Activated B cell treated with CpG ODN at 0.5 μM for 24 hours (primary cell): ENCODE results near the gene BNIPL. TPM values are rescaled to one million over a fixed set of nuclear protein-coding genes. Genes with fewer than 3 reads are reported as not detected.

ENCODE experiments used
- ATAC-seq: fragments of 200-7000 bp; cut with Tn5 transposase; one replicate; pipeline ENCODE4 v1.10.0; 2021; ENCODE audit warnings: low read depth, mild to moderate bottlenecking, moderate library complexity
- CTCF ChIA-PET: fragments of 350-600 bp; sonication (Branson Sonifier 250); formaldehyde crosslinking; loops from one replicate; lab custom pipeline; 2021; ENCODE audit warnings: antibody characterized with exemption; lab: Charles Lee
- POLR2A ChIA-PET: fragments of 350-600 bp; sonication (Branson Sonifier 250); formaldehyde crosslinking; loops from one replicate; lab custom pipeline; 2021; ENCODE audit warnings: antibody characterized with exemption; lab: Charles Lee
- DNase-seq: peaks from one replicate; pipeline ENCODE4 v3.0.0; 2022
- H3K27ac Mint-ChIP-seq: one replicate; pipeline ENCODE4 v1.8.0; 2020; ENCODE audit warnings: mixed read lengths
- H3K27me3 Mint-ChIP-seq: one replicate; pipeline ENCODE4 v1.8.0; 2021; ENCODE audit warnings: mixed read lengths
- H3K36me3 Mint-ChIP-seq: one replicate; pipeline ENCODE4 v1.8.0; 2021; ENCODE audit warnings: low read depth, mixed read lengths
- H3K4me1 Mint-ChIP-seq: one replicate; pipeline ENCODE4 v1.8.0; 2021; ENCODE audit warnings: mixed read lengths
- H3K4me3 Mint-ChIP-seq: one replicate; pipeline ENCODE4 v1.8.0; 2020; ENCODE audit warnings: mild to moderate bottlenecking, mixed read lengths
- H3K9me3 Mint-ChIP-seq: one replicate; pipeline ENCODE4 v1.8.0; 2020; ENCODE audit warnings: mixed read lengths
- CTCF ChIP-seq: fragments of 200-600 bp; IDR thresholded peaks from one replicate; pipeline ENCODE4 v1.8.0; 2022; ENCODE audit warnings: antibody characterized with exemption, mild to moderate bottlenecking
- intact Hi-C: fragments of 100-400 bp; cut with micrococcal nuclease; formaldehyde crosslinking; loops from one replicate; pipeline ENCODE4 v1.15.1; 2024
- total RNA-seq: library from RNA; stranded (reverse); gene quantifications from 2 replicates; pipeline ENCODE4 v1.2.3, GENCODE V29; 2022

The BNIPL gene
- total RNA-seq, 1 donor from 2014 or later, result 1.00 TPM

GRCh38 chr1:151012684-151013471 is 23.5 kb upstream of the BNIPL start:
- POLR2A ChIA-PET, result no interaction called here
- H3K4me3 Mint-ChIP-seq, result no peak overlapping the region
- H3K36me3 Mint-ChIP-seq, result peaks cover 22% of the 10 kb centered on the region

GRCh38 chr1:151013518-151013917 is 22.9 kb upstream of the BNIPL start:
- intact Hi-C loops, result no loop called here
- ChIA-PET CTCF (no interaction called here), POLR2A (no interaction called here)
- ATAC-seq (no peak), DNase-seq (no peak)
- Mint-ChIP-seq H3K4me1 (peaks cover 26% of the 10 kb centered on the region), H3K27ac (no peak overlapping the region), H3K27me3 (no peaks in the 10 kb centered on the region), H3K36me3 (peaks cover 25% of the 10 kb centered on the region), H3K9me3 (no peaks in the 10 kb centered on the region), H3K4me3 (no peak overlapping the region)
- TF ChIP-seq CTCF, result no peak

More at GRCh38 chr1:151012684-151013471, 23.5 kb upstream of the BNIPL start:
- intact Hi-C loops, result no loop called here
- Mint-ChIP-seq H3K27me3 (no peaks in the 10 kb centered on the region), H3K4me1 (peaks cover 31% of the 10 kb centered on the region), H3K27ac (no peak overlapping the region), H3K9me3 (no peaks in the 10 kb centered on the region)
- ATAC-seq, result no peak
- CTCF ChIA-PET, result interaction anchor here (1.2 kb wide), 1 partner anchor 12 kb away, joined by 4 read pairs; no protein-coding TSS in a partner anchor
- DNase-seq, result no peak
- TF ChIP-seq CTCF, result no peak

GRCh38 chr1:151024540-151025146 is 11.7 kb upstream of the BNIPL start:
- CTCF ChIA-PET, result interaction anchor here (0.6 to 3.5 kb wide), 20 partner anchors 12 to 228 kb away, joined by 3 to 27 read pairs (median 4); partner anchors contain the start of genes BNIPL, GABPB2, MINDY1 and MLLT11
- intact Hi-C loops, result loop anchor here (1.0 kb wide), 6 partner anchors 24 to 227 kb away; partner anchors contain the start of genes CDC42SE1 and TNFAIP8L2
- H3K4me1 Mint-ChIP-seq, result peaks cover 6% of the 10 kb centered on the region
- no peaks in the 10 kb centered on the region for H3K27me3 Mint-ChIP-seq
- ATAC-seq (peak; percentile 99), DNase-seq (peak; percentile 55)
- H3K27ac Mint-ChIP-seq, result no peak overlapping the region
- POLR2A ChIA-PET, result interaction anchor here (0.6 to 1.2 kb wide), 5 partner anchors 33 to 838 kb away, joined by 3 to 7 read pairs (median 4); partner anchors contain the start of gene TNFAIP8L2
- TF ChIP-seq CTCF, result no peak
- H3K9me3 Mint-ChIP-seq, result no peaks in the 10 kb centered on the region
- no peak overlapping the region for H3K4me3 Mint-ChIP-seq
- peaks cover 52% of the 10 kb centered on the region for H3K36me3 Mint-ChIP-seq

GRCh38 chr1:151026460-151026859 is 9.9 kb upstream of the BNIPL start:
- TF ChIP-seq CTCF, result no peak
- DNase-seq, result no peak
- H3K36me3 Mint-ChIP-seq, result peaks cover 65% of the 10 kb centered on the region
- H3K9me3 Mint-ChIP-seq, result no peaks in the 10 kb centered on the region
- peaks cover 6% of the 10 kb centered on the region for H3K4me1 Mint-ChIP-seq
- no peak for ATAC-seq
- H3K4me3 Mint-ChIP-seq, result no peak overlapping the region
- H3K27ac Mint-ChIP-seq, result no peak overlapping the region
- ChIA-PET CTCF (interaction anchor here (0.9 to 3.5 kb wide), 2 partner anchors 44 to 73 kb away, joined by 3 to 27 read pairs; partner anchors contain the start of gene GABPB2), POLR2A (interaction anchor here (0.6 kb wide), 1 partner anchor 758 kb away, joined by 3 read pairs; the partner anchor contains the start of gene APH1A)
- no peaks in the 10 kb centered on the region for H3K27me3 Mint-ChIP-seq
- intact Hi-C loops, result no loop called here

GRCh38 chr1:151032164-151032563 is 4.2 kb upstream of the BNIPL start:
- Mint-ChIP-seq H3K9me3 (no peaks in the 10 kb centered on the region), H3K27me3 (no peaks in the 10 kb centered on the region), H3K27ac (no peak overlapping the region), H3K36me3 (peaks cover 63% of the 10 kb centered on the region), H3K4me3 (no peak overlapping the region), H3K4me1 (no peaks in the 10 kb centered on the region)
- DNase-seq (no peak), ATAC-seq (no peak)
- no peak for TF ChIP-seq CTCF
- intact Hi-C loops, result no loop called here
- ChIA-PET CTCF (no interaction called here), POLR2A (interaction anchor here (0.6 kb wide), 1 partner anchor 15 kb away, joined by 5 read pairs; no protein-coding TSS in a partner anchor)
